NCI-H1417 treated with DMSO at 0.1 percent for 48 hours (cell line): Measurements from ENCODE around the gene SVBP.

Source experiments
- DNase-seq: peaks from one replicate; lab custom pipeline; 2025; lab: John Stamatoyannopoulos, UW

SVBP gene

GRCh38 chr1:42765269-42765668 lies 51.9 kb downstream of the SVBP start:
- DNase-seq = no peak

- DNase-seq = no peak
These were observed 54.9 kb downstream of the SVBP start for GRCh38 chr1:42762269-42762668.

GRCh38 chr1:42761567-42761966 lies 55.6 kb downstream of the SVBP start:
- no peak for DNase-seq

- no peak for DNase-seq
These were observed 58.1 kb downstream of the SVBP start for GRCh38 chr1:42759114-42759513.

- no peak for DNase-seq
These were observed 58.6 kb downstream of the SVBP start for GRCh38 chr1:42758641-42759040.

GRCh38 chr1:42757892-42758275 lies 59.3 kb downstream of the SVBP start:
- no peak for DNase-seq
